SK-N-SH (cell line): ENCODE data around the gene ZGPAT. TPM values are rescaled to one million over a fixed set of nuclear protein-coding genes. Genes with fewer than 3 reads are reported as not detected.

Experiments
- CTCF ChIA-PET: fragments of 300-600, 350-600 bp; formaldehyde crosslinking; extraction: SDS; loops from one replicate; lab custom pipeline; 2021; lab: Yijun Ruan, JAX
- POLR2A ChIA-PET: fragments of 350-600 bp; sonication (Branson Sonifier 250); formaldehyde crosslinking; extraction: SDS; loops from one replicate; lab custom pipeline; 2020; ENCODE audit warnings: antibody characterized with exemption, inconsistent platforms; lab: Yijun Ruan, JAX
- DNase-seq: peaks from one replicate; pipeline ENCODE4 v3.0.0; 2012
- H2AFZ ChIP-seq: fragments of 200-600 bp; sonication (generic); 2 replicates; pipeline ENCODE4 v1.8.1; 2016; ENCODE audit warnings: antibody characterized with exemption, mild to moderate bottlenecking, low read depth
- H3F3A ChIP-seq: fragments of 200-600 bp; sonication (generic); replicated peaks from 2 replicates; pipeline ENCODE3; 2016; ENCODE audit warnings: antibody characterized with exemption, mild to moderate bottlenecking; ENCODE audit not compliant: insufficient read depth
- H3K27ac ChIP-seq, 2 experiments: fragments of 200-500 bp in 1 of 2; fragments of 200-600 bp in 1 of 2; sonication (Bioruptor generic) in 1 of 2; sonication (generic), shearing (Covaris generic) in 1 of 2; 2 replicates each; pipeline versions ENCODE4 v1.5.1 to v1.6.1; 2014 to 2016; ENCODE audit warnings: low read depth in 2 of 2, inconsistent platforms in 1 of 2, low read length in 1 of 2, mild to moderate bottlenecking in 1 of 2, mixed read lengths in 1 of 2
- H3K27me3 ChIP-seq: fragments of 200-600 bp; sonication (generic), shearing (Covaris generic); 2 replicates; pipeline ENCODE4 v1.6.1; 2016; ENCODE audit warnings: mixed run types; ENCODE audit not compliant: insufficient read depth
- H3K36me3 ChIP-seq, 2 experiments: fragments of 200-500 bp in 1 of 2; fragments of 200-600 bp in 1 of 2; sonication (Bioruptor generic) in 1 of 2; sonication (generic) in 1 of 2; replicated peaks in 1 of 2; 2 replicates each; pipeline versions ENCODE3 to v1.5.1; 2014 to 2016; ENCODE audit warnings: low read length in 1 of 2, mild to moderate bottlenecking in 1 of 2; ENCODE audit not compliant: insufficient read depth in 2 of 2, control insufficient read depth in 1 of 2
- H3K4me1 ChIP-seq, 2 experiments: fragments of 200-500 bp in 1 of 2; fragments of 200-600 bp in 1 of 2; sonication (Bioruptor generic) in 1 of 2; sonication (generic), shearing (Covaris generic) in 1 of 2; 2 replicates each; pipeline versions ENCODE4 v1.5.1 to v1.6.1; 2014 to 2016; ENCODE audit warnings: low read depth in 1 of 2, low read length in 1 of 2, mixed run types in 1 of 2; ENCODE audit not compliant: insufficient read depth in 2 of 2, control insufficient read depth in 1 of 2
- H3K4me2 ChIP-seq: fragments of 200-600 bp; sonication (generic), shearing (Covaris generic); 2 replicates; pipeline ENCODE4 v1.6.1; 2017; ENCODE audit warnings: mixed run types
- H3K4me3 ChIP-seq, 2 experiments: fragments of 200-500 bp in 1 of 2; fragments of 200-600 bp in 1 of 2; sonication (Bioruptor generic) in 1 of 2; sonication (generic), shearing (Covaris generic) in 1 of 2; 2 replicates each; pipeline versions ENCODE4 v1.5.1 to v1.8.1; 2014 to 2016; ENCODE audit warnings: low read depth in 2 of 2, inconsistent platforms in 1 of 2, low read length in 1 of 2, mild to moderate bottlenecking in 1 of 2, mixed read lengths in 1 of 2, moderate library complexity in 1 of 2
- H3K79me2 ChIP-seq: fragments of 200-600 bp; sonication (generic); 2 replicates; pipeline ENCODE4 v1.8.1; 2017; ENCODE audit warnings: mild to moderate bottlenecking; ENCODE audit not compliant: insufficient read depth
- H3K9ac ChIP-seq: fragments of 200-600 bp; sonication (generic); 2 replicates; pipeline ENCODE4 v1.6.1; 2017; ENCODE audit warnings: mixed run types
- H3K9me2 ChIP-seq: fragments of 200-600 bp; sonication (generic); 2 replicates; pipeline ENCODE4 v1.6.1; 2017; ENCODE audit warnings: mixed run types
- H3K9me3 ChIP-seq: fragments of 200-600 bp; sonication (generic); 2 replicates; pipeline ENCODE4 v1.6.1; 2017; ENCODE audit warnings: mixed run types, mild to moderate bottlenecking, moderate library complexity
- H4K20me1 ChIP-seq: fragments of 200-600 bp; sonication (generic); 2 replicates; pipeline ENCODE4 v1.6.1; 2017; ENCODE audit warnings: mild to moderate bottlenecking, mixed run types; ENCODE audit not compliant: insufficient read depth
- ELF1 ChIP-seq: IDR thresholded peaks from 2 replicates; pipeline ENCODE4 v1.4.0; 2012
- FOXM1 ChIP-seq: IDR thresholded peaks from 2 replicates; pipeline ENCODE4 v1.4.0; 2012; ENCODE audit warnings: low read depth, mild to moderate bottlenecking
- GABPA ChIP-seq: IDR thresholded peaks from 2 replicates; pipeline ENCODE4 v1.4.0; 2012; ENCODE audit warnings: low read depth, mild to moderate bottlenecking
- JUND ChIP-seq: IDR thresholded peaks from 2 replicates; pipeline ENCODE4 v1.4.0; 2012
- MXI1 ChIP-seq: IDR thresholded peaks from 2 replicates; pipeline ENCODE4 v1.6.1; 2012; ENCODE audit warnings: mild to moderate bottlenecking, low read depth, low read length, improper control_type of control experiment
- NFIC ChIP-seq: IDR thresholded peaks from 2 replicates; pipeline ENCODE4 v1.4.0; 2012; ENCODE audit warnings: borderline replicate concordance
- RFX5 ChIP-seq: IDR thresholded peaks from 2 replicates; pipeline ENCODE4 v1.6.1; 2012; ENCODE audit warnings: mild to moderate bottlenecking, improper control_type of control experiment, low read length
- TAF1 ChIP-seq: IDR thresholded peaks from 2 replicates; pipeline ENCODE4 v1.6.1; 2012; ENCODE audit warnings: low read depth, mild to moderate bottlenecking, low read length, moderate library complexity, borderline replicate concordance
- TCF12 ChIP-seq: IDR thresholded peaks from 2 replicates; pipeline ENCODE4 v1.4.0; 2012
- WGBS: methylation state at CpG from one replicate; pipeline ENCODE4 v1.1.6; 2017; ENCODE audit warnings: low lambda C conversion rate; 5-methylcytosine and 5-hydroxymethylcytosine counted together
- polyA plus RNA-seq, 3 experiments: library from polyadenylated mRNA; depleted of rRNA; stranded (reverse); fragments of >200 nt; gene quantifications; 2 replicates each; pipeline ENCODE4 v1.2.3, GENCODE V29; 2012
- TF ChIP-seq, protein P1 (sequence below): IDR thresholded peaks from 2 replicates; pipeline ENCODE4 v1.6.1; 2012; ENCODE audit warnings: mild to moderate bottlenecking, low read depth, low read length, moderate library complexity
- TF ChIP-seq, protein P2 (sequence below): fragments of 150-350 bp; IDR thresholded peaks from 2 replicates; pipeline ENCODE4 v1.6.1; 2016; ENCODE audit warnings: mild to moderate bottlenecking, low read depth, low read length
- TF ChIP-seq, protein P3 (sequence below): IDR thresholded peaks from 2 replicates; pipeline ENCODE4 v1.4.0; 2012; ENCODE audit warnings: low read depth

Gene ZGPAT
- polyA plus RNA-seq, 1 of the 3 experiments (the other 2 are of a cell fraction): 33.7 TPM

DNA sequence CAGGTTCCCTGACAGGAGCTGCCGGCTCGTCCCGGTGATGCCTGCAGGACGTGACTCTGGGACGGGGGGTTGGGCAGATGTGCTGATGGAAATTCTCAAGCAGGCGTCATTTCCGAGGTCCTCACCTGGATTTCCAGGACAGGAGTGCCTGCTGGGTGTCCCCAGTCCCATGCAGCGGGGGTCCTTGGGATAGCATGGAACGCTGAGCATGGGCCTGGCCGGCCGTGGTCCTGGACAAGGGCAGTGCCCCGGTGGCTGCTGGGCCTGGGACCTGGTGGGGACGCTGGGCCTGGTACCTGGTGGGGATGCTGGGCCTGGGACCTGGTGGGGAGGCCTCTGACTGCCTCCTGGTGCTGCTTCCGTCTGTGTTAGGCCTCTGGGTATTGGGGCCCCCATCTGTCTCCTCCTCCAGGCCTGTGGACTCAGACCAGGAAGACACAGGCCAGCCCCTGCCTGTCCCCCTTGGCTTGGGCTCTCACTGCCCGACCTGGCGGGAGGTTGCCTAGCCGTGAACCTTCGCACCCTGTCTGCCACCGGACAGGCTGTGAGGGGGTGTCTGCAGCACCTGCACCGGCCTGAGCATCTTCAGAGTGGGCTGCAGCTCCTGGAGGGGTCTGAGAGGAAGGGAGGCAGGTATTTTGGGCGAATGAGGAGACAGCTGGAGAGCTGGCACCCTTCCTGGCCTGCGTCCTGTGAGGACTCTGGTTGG, 43.5 kb upstream of the ZGPAT start:
- no peak overlapping the region for H3K4me2 ChIP-seq
- H3K4me1 ChIP-seq: peaks cover 4 to 5% of the 10 kb centered on the region in 2 experiments; a peak in 2 of 4 replicates
- TF ChIP-seq, protein P1, sequence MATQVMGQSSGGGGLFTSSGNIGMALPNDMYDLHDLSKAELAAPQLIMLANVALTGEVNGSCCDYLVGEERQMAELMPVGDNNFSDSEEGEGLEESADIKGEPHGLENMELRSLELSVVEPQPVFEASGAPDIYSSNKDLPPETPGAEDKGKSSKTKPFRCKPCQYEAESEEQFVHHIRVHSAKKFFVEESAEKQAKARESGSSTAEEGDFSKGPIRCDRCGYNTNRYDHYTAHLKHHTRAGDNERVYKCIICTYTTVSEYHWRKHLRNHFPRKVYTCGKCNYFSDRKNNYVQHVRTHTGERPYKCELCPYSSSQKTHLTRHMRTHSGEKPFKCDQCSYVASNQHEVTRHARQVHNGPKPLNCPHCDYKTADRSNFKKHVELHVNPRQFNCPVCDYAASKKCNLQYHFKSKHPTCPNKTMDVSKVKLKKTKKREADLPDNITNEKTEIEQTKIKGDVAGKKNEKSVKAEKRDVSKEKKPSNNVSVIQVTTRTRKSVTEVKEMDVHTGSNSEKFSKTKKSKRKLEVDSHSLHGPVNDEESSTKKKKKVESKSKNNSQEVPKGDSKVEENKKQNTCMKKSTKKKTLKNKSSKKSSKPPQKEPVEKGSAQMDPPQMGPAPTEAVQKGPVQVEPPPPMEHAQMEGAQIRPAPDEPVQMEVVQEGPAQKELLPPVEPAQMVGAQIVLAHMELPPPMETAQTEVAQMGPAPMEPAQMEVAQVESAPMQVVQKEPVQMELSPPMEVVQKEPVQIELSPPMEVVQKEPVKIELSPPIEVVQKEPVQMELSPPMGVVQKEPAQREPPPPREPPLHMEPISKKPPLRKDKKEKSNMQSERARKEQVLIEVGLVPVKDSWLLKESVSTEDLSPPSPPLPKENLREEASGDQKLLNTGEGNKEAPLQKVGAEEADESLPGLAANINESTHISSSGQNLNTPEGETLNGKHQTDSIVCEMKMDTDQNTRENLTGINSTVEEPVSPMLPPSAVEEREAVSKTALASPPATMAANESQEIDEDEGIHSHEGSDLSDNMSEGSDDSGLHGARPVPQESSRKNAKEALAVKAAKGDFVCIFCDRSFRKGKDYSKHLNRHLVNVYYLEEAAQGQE: no peak
- no peak for TF ChIP-seq FOXM1
- TF ChIP-seq, protein P2, sequence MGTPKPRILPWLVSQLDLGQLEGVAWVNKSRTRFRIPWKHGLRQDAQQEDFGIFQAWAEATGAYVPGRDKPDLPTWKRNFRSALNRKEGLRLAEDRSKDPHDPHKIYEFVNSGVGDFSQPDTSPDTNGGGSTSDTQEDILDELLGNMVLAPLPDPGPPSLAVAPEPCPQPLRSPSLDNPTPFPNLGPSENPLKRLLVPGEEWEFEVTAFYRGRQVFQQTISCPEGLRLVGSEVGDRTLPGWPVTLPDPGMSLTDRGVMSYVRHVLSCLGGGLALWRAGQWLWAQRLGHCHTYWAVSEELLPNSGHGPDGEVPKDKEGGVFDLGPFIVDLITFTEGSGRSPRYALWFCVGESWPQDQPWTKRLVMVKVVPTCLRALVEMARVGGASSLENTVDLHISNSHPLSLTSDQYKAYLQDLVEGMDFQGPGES: no peak
- TF ChIP-seq JUND: no peak
- TF ChIP-seq RFX5: no peak
- no peak for TF ChIP-seq GABPA
- TF ChIP-seq MXI1: no peak
- TF ChIP-seq, protein P3, sequence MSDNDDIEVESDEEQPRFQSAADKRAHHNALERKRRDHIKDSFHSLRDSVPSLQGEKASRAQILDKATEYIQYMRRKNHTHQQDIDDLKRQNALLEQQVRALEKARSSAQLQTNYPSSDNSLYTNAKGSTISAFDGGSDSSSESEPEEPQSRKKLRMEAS: no peak
- no peak for TF ChIP-seq ELF1
- TF ChIP-seq TAF1: no peak
- TF ChIP-seq NFIC: no peak
- TF ChIP-seq TCF12: no peak
- no peaks in the 10 kb centered on the region for H3K9me2 ChIP-seq
- CTCF ChIA-PET: no interaction called here
- H4K20me1 ChIP-seq: no peaks in the 10 kb centered on the region
- H3K27me3 ChIP-seq: no peaks in the 10 kb centered on the region
- H3K27ac ChIP-seq: no peak overlapping the region
- H3K9me3 ChIP-seq: no peaks in the 10 kb centered on the region
- H3K79me2 ChIP-seq: peaks cover 22% of the 10 kb centered on the region
- DNase-seq: no peak
- 89% methylated on average over 11 of the region's 22 CpGs for WGBS
- POLR2A ChIA-PET: no interaction called here
- peaks cover 0 to 65% of the 10 kb centered on the region in 2 experiments for H3K36me3 ChIP-seq
- H3K9ac ChIP-seq: no peak overlapping the region
- H2AFZ ChIP-seq: no peak overlapping the region
- H3F3A ChIP-seq: no peaks in the 10 kb centered on the region
- no peak overlapping the region for H3K4me3 ChIP-seq
